GM12891 (cell line): ENCODE data around the gene ZCCHC10.

Experiments used
- POLR2A ChIP-seq: IDR thresholded peaks from 2 replicates; pipeline ENCODE4 v1.6.1; 2011; ENCODE audit warnings: low read depth, low read length, control low read depth
- POLR2AphosphoS5 ChIP-seq: IDR thresholded peaks from 2 replicates; pipeline ENCODE4 v1.6.1; 2011; ENCODE audit warnings: low read depth, low read length, control low read depth

GRCh38 chr5:133050521-133050920 is 24.2 kb upstream of the ZCCHC10 start:
- TF ChIP-seq POLR2A (no peak), POLR2AphosphoS5 (no peak)
